Keratinocyte (primary cell): ENCODE results near the gene KLK6. TPM values are rescaled to one million over a fixed set of nuclear protein-coding genes. Genes with fewer than 3 reads are reported as not detected.
A peak's percentile ranks its signal among the peaks of the same experiment; 100 is the strongest.

ENCODE experiments used
- DNase-seq: peaks from one replicate; pipeline ENCODE4 v3.0.0-alpha.2; 2011; ENCODE audit warnings: low read depth, missing footprints, low spot score
- FAIRE-seq: peaks from 2 replicates; lab custom pipeline; 2011; peaks lifted over from hg19 to GRCh38; lab: Jason Lieb, UNC
- H2AFZ ChIP-seq: 2 replicates; pipeline ENCODE4 v1.6.0; 2012; ENCODE audit warnings: low read length, control low read depth, inconsistent platforms; ENCODE audit not compliant: control insufficient read depth
- H3K27ac ChIP-seq: 2 replicates; pipeline ENCODE4 v1.5.1; 2011; ENCODE audit warnings: low read length; ENCODE audit not compliant: control insufficient read depth, insufficient read depth
- H3K27me3 ChIP-seq: 3 replicates; pipeline ENCODE4 v1.6.0; 2011; ENCODE audit warnings: low read length; ENCODE audit not compliant: control insufficient read depth, insufficient read depth; ENCODE audit errors: extremely low read depth
- H3K36me3 ChIP-seq, 2 experiments: 2 replicates in 1 of 2; 3 replicates in 1 of 2; pipeline ENCODE4 v1.5.1; 2011; ENCODE audit warnings: low read length in 2 of 2, mild to moderate bottlenecking in 1 of 2; ENCODE audit not compliant: control insufficient read depth in 2 of 2, insufficient read depth in 2 of 2; ENCODE audit errors: extremely low read depth in 1 of 2
- H3K4me1 ChIP-seq: 3 replicates; pipeline ENCODE4 v1.5.1; 2011; ENCODE audit warnings: low read length; ENCODE audit not compliant: control insufficient read depth, insufficient read depth; ENCODE audit errors: extremely low read depth
- H3K4me2 ChIP-seq: 3 replicates; pipeline ENCODE4 v1.6.0; 2011; ENCODE audit warnings: low read depth, low read length; ENCODE audit not compliant: control insufficient read depth, insufficient read depth; ENCODE audit errors: extremely low read depth
- H3K4me3 ChIP-seq, 3 experiments: fragments of 200-600 bp in 1 of 3; sonication (generic) in 1 of 3; 2 replicates in 2 of 3; 3 replicates in 1 of 3; pipeline ENCODE4 v1.5.1; 2011 to 2016; ENCODE audit warnings: low read length in 3 of 3, mild to moderate bottlenecking in 3 of 3, control low read depth in 2 of 3, inconsistent platforms in 1 of 3, low read depth in 1 of 3, mixed read lengths in 1 of 3, mixed run types in 1 of 3, moderate library complexity in 1 of 3; ENCODE audit not compliant: control insufficient read depth in 2 of 3, insufficient read depth in 2 of 3; ENCODE audit errors: extremely low read depth in 1 of 3
- H3K79me2 ChIP-seq: 2 replicates; pipeline ENCODE4 v1.6.0; 2012; ENCODE audit warnings: low read length; ENCODE audit not compliant: control insufficient read depth, insufficient read depth
- H3K9ac ChIP-seq: 3 replicates; pipeline ENCODE4 v1.6.0; 2011; ENCODE audit warnings: low read length; ENCODE audit not compliant: control insufficient read depth, insufficient read depth; ENCODE audit errors: extremely low read depth
- H3K9me1 ChIP-seq: 3 replicates; pipeline ENCODE4 v1.6.0; 2011; ENCODE audit warnings: low read length; ENCODE audit not compliant: control insufficient read depth, insufficient read depth; ENCODE audit errors: extremely low read depth
- H3K9me3 ChIP-seq: 2 replicates; pipeline ENCODE4 v1.5.1; 2012; ENCODE audit warnings: low read depth, low read length; ENCODE audit not compliant: control insufficient read depth
- H4K20me1 ChIP-seq: 3 replicates; pipeline ENCODE4 v1.6.0; 2011; ENCODE audit warnings: low read length; ENCODE audit not compliant: control insufficient read depth, insufficient read depth; ENCODE audit errors: extremely low read depth
- CTCF ChIP-seq, 3 experiments: IDR thresholded peaks in 1 of 3; conservative IDR thresholded peaks in 1 of 3; optimal IDR thresholded peaks in 1 of 3; 2 replicates in 2 of 3; 3 replicates in 1 of 3; pipeline versions ENCODE3 to v1.5.1; 2011; ENCODE audit warnings: low read length in 3 of 3, mild to moderate bottlenecking in 3 of 3, moderate library complexity in 2 of 3, control low read depth in 1 of 3, inconsistent platforms in 1 of 3; ENCODE audit not compliant: insufficient read depth in 2 of 3; ENCODE audit errors: extremely low read depth in 1 of 3
- EZH2 ChIP-seq: IDR thresholded peaks from one replicate; pipeline ENCODE4 v1.6.1; 2012; ENCODE audit warnings: inconsistent platforms, mild to moderate bottlenecking, low read length, moderate library complexity
- dilution Hi-C: fragments of 300-500 bp; cut with MboI; formaldehyde crosslinking; loops from one replicate; pipeline ENCODE4 v1.7.0; 2020; ENCODE audit warnings: low sequenced_read_pairs; ENCODE audit not compliant: extremely low pct_ligation_motif_present
- polyA minus RNA-seq, 3 experiments: library from RNA; depleted of rRNA, polyadenylated mRNA; stranded (reverse); fragments of >200 nt; gene quantifications; 1 replicate in 1 of 3; 2 replicates in 1 of 3; 3 replicates in 1 of 3; pipeline ENCODE4 v1.2.3, GENCODE V29; 2011
- polyA plus RNA-seq, 5 experiments: library from polyadenylated mRNA; depleted of rRNA in 3 of 5; stranded (reverse) in 3 of 5; stranded (forward) in 1 of 5; unstranded in 1 of 5; fragments of >200 nt; gene quantifications; 1 replicate in 1 of 5; 2 replicates in 3 of 5; 3 replicates in 1 of 5; pipeline versions ENCODE4 v1.2.1 to v1.2.3, GENCODE V29; 2011 to 2012; ENCODE audit warnings: missing spikeins in 2 of 5, low read depth in 1 of 5, low replicate concordance in 1 of 5

KLK6 gene
- 0.73 to 2.5 TPM (median 1.9 TPM) in 3 replicates for polyA plus RNA-seq
- polyA plus RNA-seq (2011; ENCODE audit: low read depth) = 5.6 TPM
- polyA plus RNA-seq (2011; cell fraction: cytosol; rRNA removed) = 0.81 and 2.5 TPM in 2 replicates
- 3.6 and 7.7 TPM in 2 replicates for polyA plus RNA-seq (2011; cell fraction: nucleus; rRNA removed)
- polyA plus RNA-seq (2012; ENCODE audit: low replicate concordance) = 2.8 and 23.6 TPM in 2 replicates
- polyA minus RNA-seq = 0.69 to 5.9 TPM (median 2.7 TPM) in 3 replicates
- 3.3 TPM for polyA minus RNA-seq (2011; cell fraction: cytosol; rRNA and poly(A)+ RNA removed)
- polyA minus RNA-seq (2011; cell fraction: nucleus; rRNA and poly(A)+ RNA removed) = 3.2 and 8.3 TPM in 2 replicates

- H3K36me3 ChIP-seq = no peaks in the 10 kb centered on the region
- peak within 1 kb of the TSS; percentile 66 for H2AFZ ChIP-seq
- H3K79me2 ChIP-seq = no peaks in the 10 kb centered on the region
- H3K9me3 ChIP-seq = no peaks in the 10 kb centered on the region
- peak within 1 kb of the TSS; percentile 67 for H3K4me2 ChIP-seq
- FAIRE-seq = peak; percentile 77
- no peaks in the 10 kb centered on the region for H3K27me3 ChIP-seq
- dilution Hi-C loops = no loop called here
- peak; percentile 93 for DNase-seq
- H3K27ac ChIP-seq = no peak within 1 kb of the TSS
- H3K9ac ChIP-seq = peak within 1 kb of the TSS; percentile 33
- H4K20me1 ChIP-seq = no peaks in the 10 kb centered on the region
- no peaks in the 10 kb centered on the region for H3K9me1 ChIP-seq
- peaks cover 15% of the 10 kb centered on the region for H3K4me1 ChIP-seq
- H3K4me3 ChIP-seq = peak within 1 kb of the TSS in 1 of 3 experiments; percentile 43
- no peak for TF ChIP-seq CTCF (optimal IDR thresholded peaks at IDR 0.05 in 1 of 3, IDR thresholded peaks at IDR 0.05 in 1 of 3, conservative IDR thresholded peaks at IDR 0.05 in 1 of 3; ENCODE audit: extremely low read depth in 1 of 3, insufficient read depth in 2 of 3, low read length in 3 of 3)
- no peak for TF ChIP-seq EZH2
Observed at GRCh38 chr19:50969413-50969760, at the start of gene KLK6. TSS of gene KLK6 (minus strand) at chr19:50969591. CDS start at chr19:50968104, 1,487 bp downstream.

- Histone ChIP-seq H3K9me1 (no peaks in the 10 kb centered on the region), H3K27me3 (no peaks in the 10 kb centered on the region), H3K4me3 (peak overlapping the region; percentile 58 to 65 (median 62)), H4K20me1 (no peaks in the 10 kb centered on the region), H3K4me2 (peak overlapping the region; percentile 86), H3K9me3 (no peaks in the 10 kb centered on the region), H3K36me3 (peaks cover 6 to 16% of the 10 kb centered on the region in 2 experiments), H3K4me1 (peaks cover 19% of the 10 kb centered on the region), H3K9ac (peak overlapping the region; percentile 71), H3K79me2 (no peaks in the 10 kb centered on the region), H2AFZ (peak overlapping the region; percentile 63), H3K27ac (peak overlapping the region; percentile 36)
- dilution Hi-C loops = no loop called here
- TF ChIP-seq CTCF (optimal IDR thresholded peaks at IDR 0.05 in 1 of 3, IDR thresholded peaks at IDR 0.05 in 1 of 3, conservative IDR thresholded peaks at IDR 0.05 in 1 of 3; ENCODE audit: extremely low read depth in 1 of 3, insufficient read depth in 2 of 3, low read length in 3 of 3) = no peak
- TF ChIP-seq EZH2 = no peak
- FAIRE-seq = no peak
- no peak for DNase-seq
Observed at GRCh38 chr19:51018745-51019543, 49.6 kb upstream of the KLK6 start.
